H1 (cell line): Measurements from ENCODE around the gene CDH6. TPM values are rescaled to one million over a fixed set of nuclear protein-coding genes. Genes with fewer than 3 reads are reported as not detected.

Experiments used
- CTCF ChIA-PET: fragments of 300-600 bp; sonication (Branson Sonifier 250); formaldehyde crosslinking; loops from one replicate; lab custom pipeline; 2021; ENCODE audit not compliant: partially characterized antibody; lab: Charles Lee
- POLR2A ChIA-PET: fragments of 300-600 bp; sonication (Branson Sonifier 250); formaldehyde crosslinking; loops from one replicate; lab custom pipeline; 2021; ENCODE audit warnings: inconsistent platforms; ENCODE audit not compliant: partially characterized antibody; lab: Charles Lee
- DNase-seq, 2 experiments: peaks; one replicate each; pipeline versions ENCODE4 v3.0.0 to v3.0.0-alpha.2; 2010 to 2022; ENCODE audit warnings: low spot score in 2 of 2, low read depth in 1 of 2, mixed read lengths in 1 of 2
- FAIRE-seq: peaks from 2 replicates; lab custom pipeline; 2011; peaks lifted over from hg19 to GRCh38; lab: Jason Lieb, UNC
- H2AFZ ChIP-seq: 2 replicates; pipeline ENCODE4 v1.8.1; 2012; ENCODE audit warnings: low read length, inconsistent platforms
- H2AK5ac ChIP-seq: 2 replicates; pipeline ENCODE4 v1.6.1; 2013; ENCODE audit warnings: low read depth, low read length
- H2BK120ac ChIP-seq: replicated peaks from 2 replicates; pipeline ENCODE3; 2013; ENCODE audit warnings: low read depth, low read length, inconsistent platforms
- H2BK12ac ChIP-seq: 2 replicates; pipeline ENCODE4 v1.6.1; 2013; ENCODE audit warnings: low read depth, low read length
- H2BK15ac ChIP-seq: 2 replicates; pipeline ENCODE4 v1.6.1; 2013; ENCODE audit warnings: low read length
- H2BK20ac ChIP-seq: 2 replicates; pipeline ENCODE4 v1.6.1; 2013; ENCODE audit warnings: low read length
- H2BK5ac ChIP-seq: 2 replicates; pipeline ENCODE4 v1.6.1; 2013; ENCODE audit warnings: low read depth, low read length
- H3K14ac ChIP-seq: 2 replicates; pipeline ENCODE4 v1.6.1; 2013; ENCODE audit warnings: inconsistent platforms; ENCODE audit not compliant: insufficient read length
- H3K18ac ChIP-seq: 2 replicates; pipeline ENCODE4 v1.6.1; 2013; ENCODE audit warnings: low read length; ENCODE audit errors: extremely low read depth
- H3K23ac ChIP-seq: 2 replicates; pipeline ENCODE4 v1.6.1; 2013; ENCODE audit warnings: inconsistent platforms; ENCODE audit not compliant: insufficient read length
- H3K23me2 ChIP-seq: 2 replicates; pipeline ENCODE4 v1.6.1; 2013; ENCODE audit warnings: low read depth, low read length
- H3K27ac ChIP-seq: 2 replicates; pipeline ENCODE4 v1.6.1; 2011; ENCODE audit warnings: low read depth, low read length, inconsistent platforms
- H3K27me3 ChIP-seq, 4 experiments: replicated peaks in 1 of 4; 1 replicate in 1 of 4; 2 replicates in 3 of 4; pipeline versions ENCODE4 v1.6.1 to v1.8.1; 2011 to 2013; ENCODE audit warnings: low read length in 3 of 4, mild to moderate bottlenecking in 3 of 4, inconsistent platforms in 2 of 4, mixed read lengths in 2 of 4, moderate library complexity in 1 of 4; ENCODE audit not compliant: control insufficient read depth in 3 of 4, insufficient read depth in 3 of 4; ENCODE audit errors: extremely low read depth in 1 of 4
- H3K36me3 ChIP-seq, 4 experiments: 2 replicates each; pipeline versions ENCODE4 v1.6.1 to v1.8.1; 2011 to 2013; ENCODE audit warnings: mild to moderate bottlenecking in 4 of 4, low read length in 3 of 4, moderate library complexity in 2 of 4, control low read depth in 1 of 4, inconsistent platforms in 1 of 4; ENCODE audit not compliant: insufficient read depth in 4 of 4, control insufficient read depth in 2 of 4
- H3K4ac ChIP-seq: replicated peaks from 2 replicates; pipeline ENCODE3; 2013; ENCODE audit warnings: low read length, low read depth, mixed read lengths, inconsistent platforms; ENCODE audit not compliant: insufficient read length
- H3K4me1 ChIP-seq, 4 experiments: replicated peaks in 1 of 4; 1 replicate in 1 of 4; 2 replicates in 3 of 4; pipeline versions ENCODE4 v1.6.1 to v1.8.1; 2011 to 2013; ENCODE audit warnings: low read length in 3 of 4, inconsistent platforms in 2 of 4, mixed read lengths in 1 of 4; ENCODE audit not compliant: insufficient read depth in 4 of 4, control insufficient read depth in 3 of 4
- H3K4me2 ChIP-seq, 2 experiments: 2 replicates each; pipeline versions ENCODE4 v1.6.1 to v1.8.1; 2011 to 2013; ENCODE audit warnings: low read depth in 2 of 2, low read length in 2 of 2, control low read depth in 1 of 2, inconsistent platforms in 1 of 2, mild to moderate bottlenecking in 1 of 2; ENCODE audit not compliant: insufficient read depth in 1 of 2
- H3K4me3 ChIP-seq, 4 experiments: fragments of 200-600, 300-600 bp in 1 of 4; sonication (generic), shearing (Covaris generic), sonication (Bioruptor Twin) in 1 of 4; 2 replicates each; pipeline versions ENCODE4 v1.5.1 to v1.8.1; 2011 to 2016; ENCODE audit warnings: low read length in 4 of 4, low read depth in 3 of 4, control low read depth in 2 of 4, inconsistent platforms in 2 of 4, mild to moderate bottlenecking in 2 of 4, mixed read lengths in 1 of 4, moderate library complexity in 1 of 4; ENCODE audit not compliant: insufficient read depth in 2 of 4; ENCODE audit errors: extremely low read depth in 1 of 4
- H3K56ac ChIP-seq: replicated peaks from 2 replicates; pipeline ENCODE3; 2013; ENCODE audit warnings: low read depth, mild to moderate bottlenecking, mixed read lengths, low read length, inconsistent platforms; ENCODE audit not compliant: insufficient read length
- H3K79me1 ChIP-seq: 2 replicates; pipeline ENCODE4 v1.6.1; 2013; ENCODE audit warnings: low read depth, low read length, control low read depth
- H3K79me2 ChIP-seq, 2 experiments: 2 replicates each; pipeline versions ENCODE4 v1.6.1 to v1.8.1; 2012 to 2013; ENCODE audit warnings: low read length in 2 of 2, mild to moderate bottlenecking in 2 of 2, inconsistent platforms in 1 of 2; ENCODE audit not compliant: insufficient read depth in 2 of 2, control insufficient read depth in 1 of 2
- H3K9ac ChIP-seq, 4 experiments: replicated peaks in 1 of 4; 1 replicate in 1 of 4; 2 replicates in 3 of 4; pipeline versions ENCODE4 v1.6.1 to v1.8.1; 2011 to 2013; ENCODE audit warnings: low read depth in 3 of 4, low read length in 3 of 4, control low read depth in 2 of 4, mild to moderate bottlenecking in 2 of 4, moderate library complexity in 2 of 4, inconsistent platforms in 1 of 4; ENCODE audit errors: extremely low read depth in 1 of 4
- H3K9me3 ChIP-seq, 2 experiments: 2 replicates each; pipeline versions ENCODE4 v1.6.1 to v1.8.1; 2012 to 2013; ENCODE audit warnings: mild to moderate bottlenecking in 2 of 2, moderate library complexity in 2 of 2, control low read depth in 1 of 2, inconsistent platforms in 1 of 2, low read depth in 1 of 2, low read length in 1 of 2, mixed read lengths in 1 of 2; ENCODE audit not compliant: insufficient read depth in 2 of 2
- H4K20me1 ChIP-seq, 2 experiments: replicated peaks in 1 of 2; 2 replicates each; pipeline versions ENCODE3 to v1.8.1; 2011 to 2013; ENCODE audit warnings: inconsistent platforms in 2 of 2, low read length in 2 of 2, mild to moderate bottlenecking in 1 of 2; ENCODE audit not compliant: insufficient read depth in 2 of 2, control insufficient read depth in 1 of 2
- H4K5ac ChIP-seq: 2 replicates; pipeline ENCODE4 v1.6.1; 2013; ENCODE audit warnings: low read length, low read depth, mixed read lengths, inconsistent platforms; ENCODE audit not compliant: insufficient read length
- H4K8ac ChIP-seq: 2 replicates; pipeline ENCODE4 v1.8.0; 2013; ENCODE audit warnings: mild to moderate bottlenecking, moderate library complexity, low read length, inconsistent platforms; ENCODE audit not compliant: insufficient read depth; ENCODE audit errors: extremely low read depth
- H4K91ac ChIP-seq: replicated peaks from 2 replicates; pipeline ENCODE3; 2013; ENCODE audit warnings: low read length, mixed read lengths, inconsistent platforms; ENCODE audit not compliant: insufficient read length
- ASH2L ChIP-seq: fragments of 200-600, 300-600 bp; sonication (generic); IDR thresholded peaks from one replicate; pipeline ENCODE4 v1.7.1; 2017; ENCODE audit warnings: low read length
- BRCA1 ChIP-seq: IDR thresholded peaks from 2 replicates; pipeline ENCODE4 v1.6.1; 2012; ENCODE audit warnings: low read depth, low read length, improper control_type of control experiment
- CHD2 ChIP-seq: IDR thresholded peaks from 2 replicates; pipeline ENCODE4 v1.6.1; 2012; ENCODE audit warnings: low read length, improper control_type of control experiment
- GABPA ChIP-seq: IDR thresholded peaks from 2 replicates; pipeline ENCODE4 v1.6.1; 2011; ENCODE audit warnings: mild to moderate bottlenecking, low read length, moderate library complexity, borderline replicate concordance; ENCODE audit not compliant: insufficient read depth
- GTF2F1 ChIP-seq: IDR thresholded peaks from 2 replicates; pipeline ENCODE4 v1.6.1; 2012; ENCODE audit warnings: low read depth, low read length, improper control_type of control experiment, borderline replicate concordance
- KDM4A ChIP-seq: IDR thresholded peaks from one replicate; pipeline ENCODE4 v1.7.1; 2012; ENCODE audit warnings: low read depth, mild to moderate bottlenecking, moderate library complexity, low read length, inconsistent platforms; ENCODE audit not compliant: severe bottlenecking
- NRF1 ChIP-seq: IDR thresholded peaks from 2 replicates; pipeline ENCODE4 v1.6.1; 2011; ENCODE audit warnings: mild to moderate bottlenecking, low read depth, low read length, improper control_type of control experiment
- SUZ12 ChIP-seq: fragments of 200-600 bp; sonication (generic); IDR thresholded peaks from 2 replicates; pipeline ENCODE4 v1.6.1; 2012; ENCODE audit warnings: mild to moderate bottlenecking, inconsistent platforms, low read length, moderate library complexity, mixed read lengths
- TCF12 ChIP-seq: IDR thresholded peaks from 2 replicates; pipeline ENCODE4 v1.6.1; 2011; ENCODE audit warnings: low read depth, mild to moderate bottlenecking, low read length
- ZNF274 ChIP-seq: IDR thresholded peaks from 2 replicates; pipeline ENCODE4 v1.7.0; 2012; ENCODE audit warnings: low read length, borderline replicate concordance; ENCODE audit errors: extremely low read depth
- WGBS, 2 experiments: shearing (Covaris generic) in 1 of 2; methylation state at CpG; one replicate each; pipeline versions ENCODE4 v1.1.6 to v1.1.7; 2013 to 2015; ENCODE audit warnings: low lambda C conversion rate in 2 of 2, mixed read lengths in 2 of 2, inconsistent platforms in 1 of 2, low coverage in 1 of 2, missing lambda C conversion rate in 1 of 2; ENCODE audit not compliant: insufficient replicate concordance in 2 of 2, insufficient coverage in 1 of 2, insufficient read length in 1 of 2; ENCODE audit errors: extremely low coverage in 1 of 2, missing lambda C conversion rate in 1 of 2; 5-methylcytosine and 5-hydroxymethylcytosine counted together
- polyA plus RNA-seq, 7 experiments: library from polyadenylated mRNA; depleted of rRNA in 3 of 7; stranded (reverse) in 5 of 7; unstranded in 2 of 7; fragments of >200 nt in 5 of 7; fragments of 200-250 nt in 2 of 7; gene quantifications; 1 replicate in 5 of 7; 2 replicates in 1 of 7; 4 replicates in 1 of 7; pipeline versions ENCODE4 v1.2.1 to v1.2.3, GENCODE V29; 2011 to 2013; ENCODE audit warnings: missing spikeins in 2 of 7, mixed read lengths in 2 of 7
- total RNA-seq: library from RNA; stranded (reverse); fragmentation: NEBNext Ultra II Directional; extraction: Animal tissue kit (Norgen Biotek cat#: 25700); gene quantifications from 2 replicates; pipeline ENCODE4 v1.2.1, GENCODE V29; 2021
- TF ChIP-seq, protein P1 (sequence below), 3 experiments: IDR thresholded peaks; 1 replicate in 2 of 3; 2 replicates in 1 of 3; pipeline versions ENCODE4 v1.5.1 to v1.6.1; 2011; ENCODE audit warnings: low read length in 3 of 3, mild to moderate bottlenecking in 3 of 3, inconsistent platforms in 2 of 3, low read depth in 1 of 3, moderate library complexity in 1 of 3; ENCODE audit not compliant: insufficient read depth in 1 of 3; ENCODE audit errors: control extremely low read depth in 1 of 3

Gene CDH6
- total and polyA plus RNA-seq, 2 of the 8 experiments (the other 6 are each of a cell fraction or from before 2014, with no cell fraction given): 1.4 to 1.9 TPM

DNA sequence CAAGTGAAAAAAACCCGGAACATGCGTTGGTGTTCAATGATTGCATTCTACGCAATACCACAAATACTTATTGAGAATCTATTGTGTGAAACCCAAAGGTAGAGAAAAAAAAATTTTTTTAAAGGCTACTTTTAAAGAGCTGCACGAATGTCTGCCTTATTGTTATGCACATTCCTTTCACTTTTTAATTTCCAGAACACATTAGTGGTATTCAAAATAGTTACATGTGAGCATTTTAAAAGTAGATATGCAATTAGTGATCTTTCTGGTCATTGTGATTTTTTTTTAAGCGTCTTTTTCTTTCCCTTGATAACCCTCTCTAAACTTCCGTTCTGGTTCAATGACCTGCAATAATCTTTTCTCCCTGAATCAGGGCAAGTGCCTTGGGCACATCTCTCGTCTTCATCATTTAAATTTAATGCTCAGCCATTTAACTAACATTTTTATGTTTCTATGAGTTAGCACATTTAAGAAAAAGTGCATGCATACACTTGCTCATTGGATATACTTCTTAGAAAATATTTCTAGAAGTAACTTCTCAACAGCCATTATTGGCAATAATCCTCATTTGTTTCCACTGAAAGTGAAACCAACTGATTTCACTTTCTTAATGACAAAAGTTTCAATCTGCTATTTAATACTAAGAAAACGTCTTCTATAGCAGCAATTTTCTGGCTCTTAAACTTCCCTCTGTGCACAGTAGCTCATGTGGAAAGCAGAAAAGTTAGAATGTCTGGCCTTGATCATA lies 80.3 kb downstream of the CDH6 start:
- no peak overlapping the region for H2BK12ac ChIP-seq
- H4K8ac ChIP-seq: no peak overlapping the region
- 72% methylated on average over 8 of the region's 8 CpGs; no CpG with 5 or more reads in 1 of the 2 experiments for WGBS, 2 experiments
- FAIRE-seq (no peak), DNase-seq (no peak)
- H3K9ac ChIP-seq: no peak overlapping the region
- H4K91ac ChIP-seq: no peak overlapping the region
- H4K20me1 ChIP-seq: no peaks in the 10 kb centered on the region
- no peaks in the 10 kb centered on the region for H3K23me2 ChIP-seq
- no peak for TF ChIP-seq GABPA
- no peak for TF ChIP-seq TCF12
- TF ChIP-seq GTF2F1: no peak
- TF ChIP-seq ZNF274: no peak
- TF ChIP-seq BRCA1: no peak
- no peak for TF ChIP-seq SUZ12
- no peak for TF ChIP-seq ASH2L
- no peak for TF ChIP-seq NRF1
- TF ChIP-seq CHD2: no peak
- no peak for TF ChIP-seq KDM4A
- TF ChIP-seq, protein P1, sequence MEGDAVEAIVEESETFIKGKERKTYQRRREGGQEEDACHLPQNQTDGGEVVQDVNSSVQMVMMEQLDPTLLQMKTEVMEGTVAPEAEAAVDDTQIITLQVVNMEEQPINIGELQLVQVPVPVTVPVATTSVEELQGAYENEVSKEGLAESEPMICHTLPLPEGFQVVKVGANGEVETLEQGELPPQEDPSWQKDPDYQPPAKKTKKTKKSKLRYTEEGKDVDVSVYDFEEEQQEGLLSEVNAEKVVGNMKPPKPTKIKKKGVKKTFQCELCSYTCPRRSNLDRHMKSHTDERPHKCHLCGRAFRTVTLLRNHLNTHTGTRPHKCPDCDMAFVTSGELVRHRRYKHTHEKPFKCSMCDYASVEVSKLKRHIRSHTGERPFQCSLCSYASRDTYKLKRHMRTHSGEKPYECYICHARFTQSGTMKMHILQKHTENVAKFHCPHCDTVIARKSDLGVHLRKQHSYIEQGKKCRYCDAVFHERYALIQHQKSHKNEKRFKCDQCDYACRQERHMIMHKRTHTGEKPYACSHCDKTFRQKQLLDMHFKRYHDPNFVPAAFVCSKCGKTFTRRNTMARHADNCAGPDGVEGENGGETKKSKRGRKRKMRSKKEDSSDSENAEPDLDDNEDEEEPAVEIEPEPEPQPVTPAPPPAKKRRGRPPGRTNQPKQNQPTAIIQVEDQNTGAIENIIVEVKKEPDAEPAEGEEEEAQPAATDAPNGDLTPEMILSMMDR (IDR thresholded peaks at IDR 0.05; ENCODE audit: control extremely low read depth in 1 of 3, insufficient read depth in 1 of 3, low read depth in 1 of 3, low read length in 3 of 3): no peak
- no peak overlapping the region for H4K5ac ChIP-seq
- no peaks in the 10 kb centered on the region for H3K36me3 ChIP-seq
- H2BK15ac ChIP-seq: no peak overlapping the region
- no peak overlapping the region for H3K18ac ChIP-seq
- H3K4me1 ChIP-seq: peaks cover 0 to 13% (median 6%) of the 10 kb centered on the region in 4 experiments; a peak in 3 of 7 replicates
- no peak overlapping the region for H2BK20ac ChIP-seq
- H3K79me1 ChIP-seq: no peaks in the 10 kb centered on the region
- CTCF ChIA-PET: interaction anchor here (1.5 kb wide), 1 partner anchor 37 kb away, joined by 5 read pairs; no protein-coding TSS in a partner anchor
- H3K27me3 ChIP-seq: no peaks in the 10 kb centered on the region
- H3K27ac ChIP-seq: no peak overlapping the region
- POLR2A ChIA-PET: no interaction called here
- no peak overlapping the region for H3K4me2 ChIP-seq
- no peak overlapping the region for H3K4me3 ChIP-seq
- no peaks in the 10 kb centered on the region for H3K9me3 ChIP-seq
- no peak overlapping the region for H3K23ac ChIP-seq
- H3K56ac ChIP-seq: no peak overlapping the region
- H2AK5ac ChIP-seq: no peak overlapping the region
- H3K4ac ChIP-seq: no peak overlapping the region
- H3K14ac ChIP-seq: no peak overlapping the region
- no peak overlapping the region for H2BK5ac ChIP-seq
- peak overlapping the region; percentile 70; the same call in 1 of the 2 replicates for H2AFZ ChIP-seq
- H2BK120ac ChIP-seq: no peak overlapping the region
- H3K79me2 ChIP-seq: no peaks in the 10 kb centered on the region
